LoVo (cell line): ENCODE data around the gene SUSD1.
A peak's percentile ranks its signal among the peaks of the same experiment; 100 is the strongest.

Experiments
- DNase-seq: peaks from one replicate; pipeline ENCODE4 v3.0.0-alpha.2; 2016; ENCODE audit warnings: low spot score

SUSD1 gene

DNA sequence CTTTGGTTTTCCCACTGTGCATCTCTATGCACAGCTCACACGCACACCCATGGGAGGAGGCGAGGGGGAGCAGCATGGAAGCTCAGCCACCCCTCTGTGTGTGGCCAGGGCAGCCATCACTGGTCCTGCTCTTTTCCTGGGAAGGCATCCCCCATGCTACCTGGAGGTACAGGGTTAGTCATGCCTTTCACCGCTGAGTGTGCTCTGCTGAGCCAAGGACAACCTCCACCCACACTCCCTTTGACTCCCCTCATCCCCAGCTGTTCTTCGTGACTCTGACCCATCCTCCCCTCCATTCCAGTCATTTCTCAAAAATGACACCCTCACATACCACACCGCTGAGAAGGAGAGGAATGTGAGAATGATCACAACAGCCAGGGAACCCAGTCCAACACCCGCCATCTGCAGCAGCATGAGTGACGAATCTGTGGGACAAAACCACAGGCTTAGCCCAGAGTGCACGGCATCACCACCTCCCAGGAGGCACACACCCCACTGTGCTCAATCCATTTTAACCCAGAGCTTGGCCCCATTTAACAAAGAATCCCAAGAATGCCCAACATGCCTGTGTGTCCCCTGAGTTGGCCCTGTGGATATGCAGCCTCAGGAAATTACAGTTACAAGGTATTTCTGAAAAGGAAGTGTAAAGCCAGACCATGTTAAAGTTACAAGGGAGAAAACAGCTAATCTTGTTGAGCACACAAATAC, 133.4 kb downstream of the SUSD1 start:
- DNase-seq: peak; percentile 67

DNA sequence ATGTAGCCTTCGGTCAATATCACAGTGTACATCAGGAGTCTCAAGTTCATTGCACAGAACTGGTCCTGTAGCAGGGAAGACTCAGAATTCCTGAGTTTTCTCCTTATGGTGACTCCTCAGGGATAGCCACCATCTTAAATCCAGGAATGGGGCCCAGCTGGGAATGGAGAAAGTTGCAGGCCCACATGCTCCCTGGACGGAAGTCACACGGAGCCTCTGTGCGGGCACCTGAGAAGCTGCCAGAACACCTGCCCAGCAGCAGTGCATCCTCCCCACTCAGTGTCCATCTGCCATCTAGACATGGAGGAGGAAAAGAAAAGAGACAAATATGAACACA, 133.9 kb downstream of the SUSD1 start:
- no peak for DNase-seq

DNA sequence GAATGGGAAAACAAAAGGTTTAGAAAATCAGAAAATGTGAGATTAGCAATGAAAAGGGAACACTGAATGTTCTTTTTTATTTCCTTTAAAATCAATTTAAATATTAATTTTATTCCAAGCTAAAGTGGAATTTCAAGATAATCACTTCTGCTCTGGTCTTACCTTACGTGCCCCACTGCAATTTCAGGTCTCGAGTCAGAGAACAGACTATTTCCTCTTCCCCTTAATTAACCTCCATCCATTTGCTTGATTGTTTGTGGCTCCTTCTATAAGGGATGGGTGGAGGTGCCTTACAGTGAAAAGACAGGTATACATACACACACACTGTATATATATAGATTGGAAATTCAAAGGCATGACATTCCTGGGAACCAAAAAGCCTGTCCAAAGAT, 137.1 kb downstream of the SUSD1 start:
- no peak for DNase-seq

DNA sequence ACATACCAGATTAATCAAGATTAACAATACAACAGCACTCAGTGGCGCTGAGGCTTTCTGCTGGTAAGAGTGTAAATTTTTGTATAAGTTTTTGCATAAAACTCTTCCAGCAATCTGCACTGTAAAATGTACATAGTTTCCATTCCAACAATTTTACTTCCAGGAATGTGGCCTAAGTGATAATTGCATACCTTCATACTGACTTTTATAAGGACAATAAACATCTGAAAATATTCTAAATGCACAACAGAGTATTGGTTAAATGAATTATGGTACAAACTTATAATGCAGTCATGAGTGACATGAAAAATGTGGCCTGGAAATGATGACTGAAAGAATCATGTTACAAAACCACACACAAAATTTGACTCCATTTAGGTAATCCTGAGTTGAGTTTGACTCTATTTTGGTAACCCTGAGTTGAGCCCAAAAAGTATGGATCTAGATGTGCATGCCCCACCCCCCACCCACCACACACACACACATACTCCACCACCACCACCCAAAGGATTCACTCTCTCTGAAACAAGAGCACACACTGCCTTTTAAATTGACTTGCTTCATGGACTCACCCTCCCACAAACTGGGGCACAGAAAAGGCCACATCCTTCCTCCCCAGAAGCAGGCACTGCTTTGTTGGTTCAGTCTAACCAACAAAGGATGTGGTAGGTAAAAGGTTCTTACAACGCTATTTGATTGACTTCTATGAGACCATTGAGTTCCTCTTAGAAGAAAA, 137.6 kb downstream of the SUSD1 start:
- no peak for DNase-seq

DNA sequence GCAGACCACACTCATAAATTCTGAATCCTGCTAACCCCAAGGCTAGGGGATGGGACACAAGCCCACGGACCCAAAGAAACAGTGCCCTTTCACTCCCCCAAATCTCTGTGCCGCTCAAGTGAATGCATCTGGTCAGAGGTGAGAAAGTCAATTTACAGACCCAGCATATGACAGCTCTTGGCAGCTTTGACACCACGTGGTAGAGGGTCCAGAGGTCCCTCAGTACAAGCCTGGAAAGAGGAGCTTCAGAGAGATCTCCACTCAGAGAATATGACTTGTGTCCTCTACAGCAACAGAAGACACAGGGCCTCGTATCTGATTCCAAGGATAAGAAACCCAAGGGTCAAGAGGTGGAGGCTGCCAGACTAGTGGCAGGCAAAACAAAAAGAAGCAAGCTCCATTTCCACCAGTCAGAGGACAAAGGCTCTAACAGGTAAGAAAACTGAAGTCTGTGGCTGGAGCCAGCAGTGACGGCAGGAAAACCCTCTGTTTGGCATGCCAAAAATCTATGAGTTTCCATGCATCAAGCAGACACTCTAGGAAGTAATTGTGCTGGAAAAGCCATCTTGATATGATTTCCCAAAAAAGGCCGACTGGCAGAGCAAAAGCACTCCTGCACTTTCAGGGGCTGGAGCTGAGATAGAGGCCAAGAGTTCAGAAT, 139.8 kb downstream of the SUSD1 start:
- DNase-seq: no peak

DNA sequence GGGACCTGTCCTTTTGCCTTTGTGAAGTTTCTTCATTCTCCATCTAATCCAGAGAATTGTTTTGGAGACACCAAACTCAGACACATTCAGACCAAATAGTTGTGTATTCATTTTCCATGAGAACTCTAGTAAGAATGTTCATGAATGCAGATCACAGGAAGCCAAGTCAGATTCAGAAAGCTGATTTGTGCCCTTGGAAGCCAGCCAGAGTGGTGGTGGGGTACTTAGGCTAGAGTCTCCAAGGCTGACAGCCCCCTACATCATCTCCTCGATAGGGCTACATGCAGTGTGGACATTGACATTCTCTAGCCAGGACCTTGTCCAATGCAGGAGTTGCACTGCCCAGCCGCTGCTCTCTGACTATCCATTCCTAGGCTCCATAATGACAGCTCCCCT, 140.9 kb downstream of the SUSD1 start:
- DNase-seq: no peak

DNA sequence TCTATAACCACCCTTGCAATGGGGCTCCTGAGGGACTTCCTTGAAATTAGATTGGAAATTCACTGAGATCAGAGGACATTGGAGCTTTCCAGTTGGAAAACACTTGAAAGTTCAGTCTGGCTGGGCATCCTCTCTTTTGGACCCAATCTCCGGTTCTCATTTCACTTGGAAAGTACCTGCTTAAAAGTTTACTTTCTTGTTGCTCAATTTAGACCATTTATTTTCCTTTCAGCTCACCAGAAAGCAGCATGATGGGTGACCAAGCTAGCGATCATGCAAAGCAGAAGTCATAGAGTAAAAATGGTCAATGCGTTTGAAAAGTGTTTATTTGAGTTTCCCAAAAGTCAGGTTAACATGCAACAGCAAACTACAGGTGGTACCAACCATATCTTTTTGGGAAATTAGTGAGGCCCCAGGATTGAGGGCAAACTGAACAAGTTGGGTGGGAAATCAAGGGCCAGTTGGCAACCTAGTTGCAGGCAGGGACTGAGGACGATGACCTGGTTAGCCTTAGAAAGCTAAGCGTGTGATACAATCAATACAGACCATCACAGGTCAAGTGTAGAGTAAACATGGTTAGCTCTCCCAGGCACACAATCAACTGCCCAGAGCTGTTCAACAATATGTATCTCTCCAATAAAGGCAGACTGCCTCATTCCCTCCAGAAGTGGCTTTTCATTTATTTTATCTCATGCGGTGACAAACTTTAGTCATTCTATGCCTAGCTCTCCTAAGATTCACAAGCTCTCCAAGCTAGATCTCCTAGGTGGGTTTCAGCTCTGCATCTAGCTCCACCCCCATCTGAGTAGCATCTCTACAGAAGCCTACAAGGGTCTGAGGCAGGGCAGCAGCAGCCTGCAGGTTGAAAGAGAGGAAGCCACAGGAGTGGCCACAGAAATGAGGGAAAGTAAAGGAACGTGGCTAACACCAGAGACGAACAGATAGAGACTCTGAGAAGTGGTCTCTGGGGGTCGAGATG, 141.6 kb downstream of the SUSD1 start:
- no peak for DNase-seq

DNA sequence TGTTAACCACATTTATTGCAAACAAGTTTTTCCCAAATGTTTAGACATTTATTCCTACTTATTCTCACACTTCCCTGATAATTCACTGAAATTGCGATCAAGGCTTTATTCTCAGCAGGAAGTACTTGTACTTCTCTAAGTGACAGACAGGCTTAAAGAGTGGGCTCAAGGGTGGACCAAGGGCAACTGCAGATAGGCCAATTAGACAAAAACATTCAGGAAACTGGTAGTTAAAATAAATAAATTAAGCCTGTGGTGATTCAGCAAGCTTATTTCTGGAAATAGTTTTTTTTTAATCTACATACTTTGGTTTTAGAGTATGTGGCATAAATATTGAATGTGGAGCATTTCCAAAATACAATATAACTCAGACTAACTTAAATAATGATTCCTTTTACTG, 142.4 kb downstream of the SUSD1 start:
- no peak for DNase-seq

DNA sequence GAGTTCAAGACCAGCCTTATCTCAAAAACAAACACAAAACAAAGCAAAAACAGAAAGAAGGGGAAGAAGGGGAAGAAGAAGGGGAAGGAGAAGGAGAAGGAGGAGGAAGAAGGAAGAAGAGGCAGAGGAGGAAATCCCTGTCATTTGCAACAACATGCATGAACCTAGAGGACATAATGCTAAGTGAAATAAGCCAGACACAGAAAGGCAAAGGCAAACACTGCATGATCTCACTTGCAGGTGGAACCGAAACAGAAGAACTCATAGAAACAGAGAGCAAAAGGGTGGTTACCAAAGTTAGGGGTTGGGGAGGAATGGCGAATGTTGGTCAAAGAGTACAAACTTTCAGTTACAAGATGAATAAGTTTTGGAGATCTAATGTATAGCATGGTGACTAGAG, 143.1 kb downstream of the SUSD1 start:
- no peak for DNase-seq

DNA sequence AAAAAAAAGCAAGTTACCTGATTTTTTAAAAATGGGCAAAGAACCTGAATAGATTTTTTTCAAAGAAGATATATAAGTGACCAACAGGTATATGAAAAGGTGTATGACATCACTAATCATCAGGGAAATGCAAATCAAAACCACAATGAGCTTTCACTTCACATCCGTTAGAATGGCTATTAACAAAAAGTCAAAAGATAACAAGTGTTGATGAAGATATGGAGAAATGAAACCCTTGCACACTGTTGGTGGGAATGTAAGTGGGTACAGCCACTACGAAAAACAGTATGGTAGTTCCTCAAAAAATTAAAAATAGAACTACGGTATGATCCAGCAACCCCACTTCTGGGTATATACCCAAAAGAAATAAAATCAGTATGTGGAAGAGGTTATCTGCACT, 143.7 kb downstream of the SUSD1 start:
- DNase-seq: no peak

DNA sequence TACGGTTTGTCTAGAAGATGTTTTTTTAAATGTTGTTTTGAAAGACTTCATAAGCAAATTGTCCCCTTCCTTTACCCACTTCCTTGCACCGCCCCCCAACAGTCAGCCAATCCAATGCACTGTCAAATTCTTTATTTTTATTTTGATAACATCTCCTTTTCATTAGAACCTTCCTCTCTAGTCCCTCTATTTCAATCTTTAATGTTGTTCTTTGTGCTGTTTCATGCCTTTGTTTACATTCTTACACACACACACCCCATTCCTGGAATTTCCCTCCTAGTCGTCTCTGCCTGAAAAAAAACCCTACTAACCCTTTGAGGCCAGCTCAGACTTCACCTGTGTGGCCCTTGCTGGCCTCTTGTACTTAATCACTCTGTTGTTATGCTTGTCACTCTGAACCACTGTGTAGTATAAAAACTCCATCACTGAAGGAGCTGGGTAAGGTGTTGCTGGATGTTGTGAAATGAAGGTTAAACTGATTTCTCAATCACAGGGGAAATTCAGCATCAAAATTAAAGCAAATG, 145.1 kb downstream of the SUSD1 start:
- peak; percentile 78 for DNase-seq

DNA sequence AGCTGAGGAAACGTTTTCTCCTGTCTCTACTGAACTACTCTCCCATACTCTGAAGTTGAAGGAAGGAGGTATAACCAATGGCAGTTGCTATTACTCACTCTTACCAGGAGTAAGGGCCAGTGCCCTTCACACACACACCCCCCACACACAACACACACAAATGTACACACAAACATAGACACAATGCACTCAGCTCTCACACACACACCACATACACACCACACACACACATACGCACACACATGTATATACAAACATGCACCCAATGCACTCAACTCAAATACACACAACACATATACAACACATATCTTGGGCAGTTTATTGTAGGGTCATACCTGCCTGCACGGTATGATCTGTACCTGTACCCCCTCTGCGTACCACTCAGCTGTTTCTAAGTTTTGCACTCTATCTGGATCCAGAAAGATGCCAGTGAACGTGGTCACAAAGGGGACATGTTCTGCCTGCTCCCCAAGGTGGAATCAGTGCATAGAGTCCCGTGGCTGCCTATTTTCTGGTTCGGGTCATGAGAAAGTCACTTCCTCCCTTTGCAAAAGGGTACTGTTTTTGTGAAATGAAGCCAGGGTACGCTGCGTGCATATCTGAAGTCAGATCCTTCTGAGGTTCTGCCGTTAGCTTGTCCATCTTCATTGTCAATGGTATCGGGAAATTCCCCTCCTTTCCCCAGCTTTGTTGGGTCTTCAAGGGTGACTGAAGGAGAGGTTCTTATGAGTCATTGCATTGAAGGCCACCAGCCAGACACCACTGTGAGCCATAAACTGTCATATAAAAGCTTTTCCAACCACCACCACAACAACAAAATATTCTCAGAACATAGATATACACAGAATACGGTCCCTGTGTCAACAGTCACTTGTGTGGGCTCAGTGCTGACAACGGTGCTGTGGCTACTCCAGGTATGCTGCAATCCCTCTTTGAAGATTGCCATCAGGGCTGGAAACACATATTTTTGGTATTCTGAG, 146.6 kb downstream of the SUSD1 start:
- DNase-seq: peak; percentile 66

DNA sequence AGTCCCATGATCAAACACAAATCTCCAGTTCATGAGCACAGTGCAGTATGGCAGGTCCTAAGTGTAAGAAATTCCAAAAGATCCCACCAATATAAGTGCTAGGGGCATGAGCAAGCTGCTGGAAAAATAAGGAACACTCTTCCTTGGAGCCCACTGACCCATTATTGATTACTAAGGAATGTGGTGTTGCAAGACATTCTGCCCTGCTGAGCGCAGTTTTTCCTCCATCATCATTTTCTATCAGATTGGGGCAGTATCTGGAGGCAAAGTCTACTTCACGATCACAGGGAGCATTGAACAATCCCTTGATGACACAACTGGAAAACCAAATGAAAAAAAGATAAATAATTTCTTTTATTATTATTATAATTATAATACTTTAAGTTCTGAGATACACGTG, 149.2 kb downstream of the SUSD1 start:
- no peak for DNase-seq

DNA sequence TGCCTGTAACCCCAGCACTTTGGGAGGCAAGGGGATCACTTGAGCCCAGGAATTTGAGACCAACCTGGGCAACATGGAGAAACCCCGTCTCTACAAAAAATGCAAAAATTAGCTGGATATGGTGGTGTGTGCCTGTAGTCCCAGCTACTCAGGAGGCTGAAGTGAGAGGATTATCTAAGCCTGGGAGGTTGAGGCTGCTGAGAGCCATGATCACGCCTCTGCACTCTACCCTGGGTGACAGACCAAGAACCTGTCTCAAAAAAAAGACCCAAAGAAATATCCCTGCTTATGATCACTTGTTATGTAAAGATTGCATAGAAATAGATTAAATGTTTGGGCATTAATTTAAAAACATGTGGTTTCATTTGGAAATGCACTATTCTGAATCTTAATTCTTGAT, 153.4 kb downstream of the SUSD1 start:
- DNase-seq: no peak

DNA sequence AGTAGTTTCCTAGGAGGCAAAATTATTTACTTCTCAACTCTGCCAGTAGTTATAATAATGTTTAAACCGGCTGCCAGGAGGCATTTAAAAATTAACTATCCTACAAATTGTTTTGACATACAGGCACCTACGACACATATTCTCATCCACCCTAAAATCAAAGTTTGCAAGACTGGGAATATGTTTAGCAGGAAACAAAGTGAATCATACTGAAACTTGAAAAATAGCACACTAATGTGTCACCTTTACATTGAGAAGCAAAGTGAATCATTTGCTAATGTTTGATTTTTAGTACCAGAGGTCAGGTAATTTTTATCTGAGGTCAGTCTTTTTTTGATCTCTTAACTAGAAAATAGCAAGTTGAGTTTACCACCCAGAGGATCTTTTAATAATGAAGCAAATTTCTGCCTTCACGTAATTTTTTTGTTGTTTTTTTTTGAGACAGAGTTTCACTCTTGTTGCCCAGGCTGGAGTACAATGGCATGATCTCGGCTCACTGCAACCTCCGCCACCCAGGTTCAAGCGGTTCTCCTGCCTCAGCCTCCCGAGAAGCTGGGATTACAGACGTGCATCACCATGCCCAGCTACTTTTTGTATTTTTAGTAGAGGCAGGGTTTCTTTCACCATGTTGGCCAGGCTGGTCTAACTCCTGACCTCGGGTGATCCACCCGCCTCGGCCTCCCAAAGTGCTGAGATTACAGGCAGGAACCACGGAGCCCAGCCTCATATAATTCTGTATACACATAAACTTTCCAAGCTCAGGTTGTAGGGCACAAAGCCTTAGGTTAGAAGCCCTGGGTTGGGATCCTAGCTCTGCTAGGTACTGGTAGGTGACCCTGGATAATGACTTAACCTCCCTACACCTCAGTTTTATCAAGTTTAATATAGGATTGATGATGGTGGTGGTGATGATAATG, 154.2 kb downstream of the SUSD1 start:
- DNase-seq: peak; percentile 80

DNA sequence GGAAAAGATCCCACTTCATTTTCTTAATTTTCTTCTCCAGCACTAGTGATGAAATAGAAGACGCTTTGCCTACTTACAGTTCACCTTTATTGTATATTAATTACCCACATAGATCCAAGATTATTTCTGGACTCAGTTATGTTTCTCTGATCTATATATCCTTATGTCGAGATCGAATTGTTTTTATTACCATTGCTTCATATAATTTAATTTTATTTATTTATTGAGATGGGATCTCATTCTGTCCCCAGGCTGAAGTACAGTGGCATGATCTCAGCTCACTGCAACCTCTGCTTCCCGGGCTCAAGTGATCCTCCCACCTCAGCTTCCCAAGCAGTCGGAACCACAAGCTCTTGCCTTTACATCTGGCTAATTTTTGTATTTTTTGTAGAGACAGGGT, 157.2 kb downstream of the SUSD1 start:
- no peak for DNase-seq

DNA sequence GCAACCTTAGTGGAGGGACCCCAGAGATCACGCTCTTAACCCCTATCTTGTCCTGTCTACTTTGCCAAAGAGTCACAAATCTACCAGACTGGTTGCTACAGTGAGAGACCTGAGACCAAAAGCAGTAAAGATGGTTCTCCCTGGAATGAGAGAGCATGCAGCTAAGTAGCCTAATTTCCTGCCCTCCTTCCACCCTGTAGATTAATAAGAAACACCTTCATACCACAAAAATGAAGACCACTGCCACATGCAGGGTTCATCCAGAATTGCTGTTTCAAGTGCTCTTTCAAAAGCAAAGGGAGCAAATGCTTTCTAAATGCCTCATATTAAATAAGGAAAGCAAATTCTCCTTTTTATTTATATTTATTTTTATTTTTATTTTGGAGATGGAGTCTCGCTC, 159.4 kb downstream of the SUSD1 start:
- no peak for DNase-seq

DNA sequence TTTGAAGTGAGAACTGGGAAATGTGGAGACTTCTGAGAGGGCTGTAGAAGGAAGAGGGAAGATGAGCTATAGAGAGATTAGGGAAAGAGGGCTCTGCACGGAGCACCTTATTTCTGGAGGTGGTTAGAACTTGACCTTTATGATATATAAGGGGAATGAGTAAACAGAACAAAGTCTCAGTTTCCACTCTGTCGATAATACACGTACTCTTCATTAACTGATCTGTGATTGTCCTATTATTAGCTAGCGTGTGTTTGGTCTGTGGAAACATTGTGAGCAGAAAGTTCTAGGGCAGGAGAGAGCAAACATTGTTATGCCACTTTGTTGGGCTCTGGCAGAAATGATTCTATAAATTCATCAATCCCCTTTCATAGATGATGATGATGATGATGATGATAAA, 159.9 kb downstream of the SUSD1 start:
- no peak for DNase-seq

DNA sequence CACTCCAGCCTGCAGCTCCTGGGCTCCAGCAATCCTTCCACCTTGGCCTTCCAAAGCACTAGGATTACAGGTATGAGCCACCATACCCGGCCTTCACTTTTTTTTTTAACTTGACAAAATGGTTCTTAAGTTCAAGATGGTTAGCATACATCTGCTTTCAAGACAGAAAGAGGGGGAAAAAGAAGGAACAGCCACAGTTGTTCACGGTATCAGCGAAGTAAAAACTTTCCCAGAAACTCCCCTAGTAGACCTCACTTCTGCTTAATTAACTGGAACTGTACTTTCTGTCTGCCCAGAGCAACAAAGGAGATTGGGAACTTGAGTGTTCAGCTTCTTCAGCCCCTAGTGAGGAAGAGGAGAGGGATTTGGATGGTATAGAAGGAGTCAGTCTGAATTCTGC, 161.8 kb downstream of the SUSD1 start:
- DNase-seq: no peak
